CD14-positive monocyte (primary cell): ENCODE data around the gene ZC3H7A. TPM values are rescaled to one million over a fixed set of nuclear protein-coding genes. Genes with fewer than 3 reads are reported as not detected.
A peak's percentile ranks its signal among the peaks of the same experiment; 100 is the strongest.

Source experiments
- DNase-seq, 3 donors: peaks; one replicate each; pipeline ENCODE4 v3.0.0-alpha.2; 2011 to 2022
- H2AFZ ChIP-seq: 2 replicates; pipeline ENCODE4 v1.6.0; 2012; ENCODE audit warnings: mild to moderate bottlenecking, low read depth, low read length, inconsistent platforms; ENCODE audit not compliant: insufficient read depth, poor library complexity, severe bottlenecking
- H3K27ac ChIP-seq, 2 donors: 1 replicate in 1 of 2; 2 replicates in 1 of 2; pipeline ENCODE4 v1.5.1; 2012 to 2013; ENCODE audit warnings: low read length in 2 of 2, control low read depth in 1 of 2, inconsistent platforms in 1 of 2, low read depth in 1 of 2, mild to moderate bottlenecking in 1 of 2
- H3K27me3 ChIP-seq, 2 donors: one replicate each; pipeline versions ENCODE4 v1.6.0 to v1.6.1; 2011 to 2013; ENCODE audit warnings: low read length in 2 of 2; ENCODE audit not compliant: control insufficient read depth in 2 of 2, insufficient read depth in 2 of 2
- H3K36me3 ChIP-seq, 2 donors: replicated peaks in 1 of 2; 1 replicate in 1 of 2; 2 replicates in 1 of 2; pipeline versions ENCODE4 v1.5.1 to v1.6.1; 2012 to 2013; ENCODE audit warnings: low read length in 2 of 2, control low read depth in 1 of 2, inconsistent platforms in 1 of 2, mild to moderate bottlenecking in 1 of 2; ENCODE audit not compliant: insufficient read depth in 2 of 2, control insufficient read depth in 1 of 2
- H3K4me1 ChIP-seq, 2 donors: 1 replicate in 1 of 2; 2 replicates in 1 of 2; pipeline versions ENCODE4 v1.5.1 to v1.6.1; 2012 to 2013; ENCODE audit warnings: low read length in 2 of 2, control low read depth in 1 of 2, inconsistent platforms in 1 of 2, mild to moderate bottlenecking in 1 of 2, moderate library complexity in 1 of 2; ENCODE audit not compliant: insufficient read depth in 2 of 2, control insufficient read depth in 1 of 2
- H3K4me2 ChIP-seq: replicated peaks from 2 replicates; pipeline ENCODE3; 2012; ENCODE audit warnings: low read length, moderate library complexity, mild to moderate bottlenecking; ENCODE audit not compliant: poor library complexity, severe bottlenecking; ENCODE audit errors: extremely low read depth
- H3K4me3 ChIP-seq, 3 experiments: fragments of 200-600 bp in 1 of 3; sonication (generic) in 1 of 3; replicated peaks in 1 of 3; 1 replicate in 2 of 3; 2 replicates in 1 of 3; pipeline ENCODE4 v1.5.1; 2011 to 2013; ENCODE audit warnings: low read length in 3 of 3, mild to moderate bottlenecking in 3 of 3, control low read depth in 2 of 3, low read depth in 2 of 3, inconsistent platforms in 1 of 3, moderate library complexity in 1 of 3
- H3K79me2 ChIP-seq: 2 replicates; pipeline ENCODE4 v1.6.0; 2012; ENCODE audit warnings: mild to moderate bottlenecking, control low read depth, inconsistent platforms, low read length, moderate library complexity; ENCODE audit not compliant: insufficient read depth
- H3K9ac ChIP-seq: 2 replicates; pipeline ENCODE4 v1.6.0; 2017; ENCODE audit warnings: low read length, mild to moderate bottlenecking; ENCODE audit not compliant: insufficient read depth, poor library complexity, severe bottlenecking
- H3K9me3 ChIP-seq, 2 donors: replicated peaks in 1 of 2; 1 replicate in 1 of 2; 2 replicates in 1 of 2; pipeline versions ENCODE4 v1.5.1 to v1.6.1; 2012 to 2013; ENCODE audit warnings: low read length in 2 of 2, control low read depth in 1 of 2; ENCODE audit not compliant: control insufficient read depth in 1 of 2, insufficient read depth in 1 of 2
- H4K20me1 ChIP-seq: 2 replicates; pipeline ENCODE4 v1.6.0; 2012; ENCODE audit warnings: mild to moderate bottlenecking, low read length, control low read depth, moderate library complexity; ENCODE audit not compliant: insufficient read depth
- H3K27ac Mint-ChIP-seq, 7 donors: one replicate each; pipeline ENCODE4 v1.8.0; 2020; ENCODE audit warnings: mild to moderate bottlenecking in 7 of 7, mixed read lengths in 7 of 7, moderate library complexity in 6 of 7, inconsistent platforms in 2 of 7
- H3K27me3 Mint-ChIP-seq, 3 donors: one replicate each; pipeline ENCODE4 v1.8.0; 2021 to 2022; ENCODE audit warnings: low read depth in 3 of 3, mild to moderate bottlenecking in 3 of 3, mixed read lengths in 3 of 3, moderate library complexity in 3 of 3, inconsistent platforms in 1 of 3
- H3K36me3 Mint-ChIP-seq, 2 donors: one replicate each; pipeline ENCODE4 v1.8.0; 2020; ENCODE audit warnings: mixed read lengths in 2 of 2, inconsistent platforms in 1 of 2, mild to moderate bottlenecking in 1 of 2
- H3K4me1 Mint-ChIP-seq: one replicate; pipeline ENCODE4 v1.8.0; 2020; ENCODE audit warnings: mild to moderate bottlenecking, mixed read lengths
- H3K4me3 Mint-ChIP-seq, 2 donors: one replicate each; pipeline ENCODE4 v1.8.0; 2020; ENCODE audit warnings: mild to moderate bottlenecking in 2 of 2, mixed read lengths in 2 of 2, moderate library complexity in 1 of 2
- H3K9me3 Mint-ChIP-seq, 7 donors: one replicate each; pipeline ENCODE4 v1.8.0; 2020 to 2022; ENCODE audit warnings: mixed read lengths in 7 of 7, mild to moderate bottlenecking in 6 of 7, moderate library complexity in 6 of 7, inconsistent platforms in 2 of 7
- CTCF ChIP-seq: fragments of 200-600 bp; IDR thresholded peaks from one replicate; pipeline ENCODE4 v1.8.0; 2022; ENCODE audit warnings: antibody characterized with exemption, mild to moderate bottlenecking
- WGBS: methylation state at CpG from one replicate; pipeline ENCODE4 v1.1.5; 2013; ENCODE audit warnings: missing lambda C conversion rate; ENCODE audit not compliant: insufficient coverage; 5-methylcytosine and 5-hydroxymethylcytosine counted together
- intact Hi-C, 2 donors: fragments of 100-400 bp; cut with micrococcal nuclease; formaldehyde crosslinking; loops; one replicate each; pipeline versions ENCODE4 v1.15.0 to v1.15.1; 2023
- polyA plus RNA-seq, 3 donors: library from polyadenylated mRNA; depleted of rRNA in 1 of 3; unstranded in 2 of 3; stranded (reverse) in 1 of 3; fragments of 300-500 nt in 2 of 3; fragments of >200 nt in 1 of 3; fragmentation: Illumina TruSeq in 2 of 3; gene quantifications; 1 replicate in 2 of 3; 2 replicates in 1 of 3; pipeline ENCODE4 v1.2.3, GENCODE V29; 2012 to 2021

The ZC3H7A gene
- polyA plus RNA-seq, 3 donors: 22.6 to 62.0 (median 27.5) TPM

- no peak overlapping the region for H3K9ac ChIP-seq
- H3K9me3 ChIP-seq: no peaks in the 10 kb centered on the region
- Mint-ChIP-seq H3K27me3 (peaks cover 0 to 1% (median 0%) of the 10 kb centered on the region in 3 donors), H3K36me3 (peaks cover 33 to 40% of the 10 kb centered on the region in 2 donors), H3K4me3 (peak overlapping the region; percentile 72 to 79), H3K9me3 (no peaks in the 10 kb centered on the region), H3K27ac (peak overlapping the region; percentile 85 to 96 (median 94)), H3K4me1 (peaks cover 34% of the 10 kb centered on the region)
- peaks cover 20 to 30% of the 10 kb centered on the region in 2 donors for H3K36me3 ChIP-seq
- H4K20me1 ChIP-seq: peaks cover 91% of the 10 kb centered on the region
- H2AFZ ChIP-seq: no peak overlapping the region
- H3K79me2 ChIP-seq: peaks cover 96% of the 10 kb centered on the region
- TF ChIP-seq CTCF: no peak
- H3K27ac ChIP-seq: peak overlapping the region; percentile 41 to 89
- no peaks in the 10 kb centered on the region for H3K27me3 ChIP-seq
- intact Hi-C loops: loop anchor here in 1 of 2 donors (5.0 kb wide), 1 partner anchor 552 kb away; no protein-coding TSS in a partner anchor
- DNase-seq: no peak
- peaks cover 23 to 29% of the 10 kb centered on the region in 2 donors for H3K4me1 ChIP-seq
- H3K4me3 ChIP-seq: peak overlapping the region in 1 of 3 experiments; percentile 62
- H3K4me2 ChIP-seq: peak overlapping the region; percentile 74
These were observed 13.1 kb downstream of the ZC3H7A start for GRCh38 chr16:11784038-11784369.

GRCh38 chr16:11783319-11784037 is 13.6 kb downstream of the ZC3H7A start:
- Mint-ChIP-seq H3K4me3 (peak overlapping the region; percentile 72 to 79), H3K4me1 (peaks cover 31% of the 10 kb centered on the region), H3K27ac (peak overlapping the region; percentile 90 to 96 (median 94)), H3K36me3 (peaks cover 35 to 45% of the 10 kb centered on the region in 2 donors), H3K9me3 (no peaks in the 10 kb centered on the region), H3K27me3 (peaks cover 0 to 1% (median 0%) of the 10 kb centered on the region in 3 donors)
- intact Hi-C loops: loop anchor here in 1 of 2 donors (5.0 kb wide), 1 partner anchor 551 kb away; no protein-coding TSS in a partner anchor
- DNase-seq: peak; percentile 21 to 62 (median 29)
- Histone ChIP-seq H2AFZ (peak overlapping the region; percentile 43), H3K27me3 (no peaks in the 10 kb centered on the region), H3K4me2 (peak overlapping the region; percentile 74), H3K9ac (peak overlapping the region; percentile 53), H4K20me1 (peaks cover 88% of the 10 kb centered on the region), H3K79me2 (peaks cover 96% of the 10 kb centered on the region), H3K9me3 (no peaks in the 10 kb centered on the region), H3K4me3 (peak overlapping the region; percentile 12 to 62 (median 40)), H3K27ac (peak overlapping the region; percentile 55 to 89), H3K36me3 (peaks cover 22 to 34% of the 10 kb centered on the region in 2 donors), H3K4me1 (peaks cover 23 to 29% of the 10 kb centered on the region in 2 donors)
- TF ChIP-seq CTCF: no peak
- 0% methylated on average over 2 of the region's 5 CpGs for WGBS
